Activated CD4-positive, alpha-beta T cell treated with anti-CD3 and anti-CD28 coated beads, Interleukin-2, amount 10 ng/mL, durations not matched to agents 7 days and 5 days (primary cell): ENCODE measurements around the gene ZNF701. TPM values are rescaled to one million over a fixed set of nuclear protein-coding genes. Genes with fewer than 3 reads are reported as not detected.
"Not testable (repeated sequence)": the region's sequence is repeated elsewhere in the genome, so short reads cannot be mapped to it uniquely, and the experiment has no call there.

ENCODE experiments used
- CTCF ChIA-PET: fragments of 350-600 bp; sonication (Branson Sonifier 250); formaldehyde crosslinking; loops from one replicate; lab custom pipeline; 2021; ENCODE audit warnings: antibody characterized with exemption; lab: Charles Lee
- POLR2A ChIA-PET: fragments of 350-600 bp; sonication (Branson Sonifier 250); formaldehyde crosslinking; loops from one replicate; lab custom pipeline; 2021; ENCODE audit warnings: antibody characterized with exemption; lab: Charles Lee
- DNase-seq: peaks from one replicate; pipeline ENCODE4 v3.0.0-alpha.2; 2020
- H3K27ac Mint-ChIP-seq: one replicate; pipeline ENCODE4 v1.8.0; 2021; ENCODE audit warnings: mild to moderate bottlenecking, moderate library complexity, mixed read lengths
- H3K27me3 Mint-ChIP-seq: one replicate; pipeline ENCODE4 v1.8.0; 2021; ENCODE audit warnings: mixed read lengths
- H3K36me3 Mint-ChIP-seq: one replicate; pipeline ENCODE4 v1.8.0; 2021; ENCODE audit warnings: low read depth, mixed read lengths
- H3K4me1 Mint-ChIP-seq: one replicate; pipeline ENCODE4 v1.8.0; 2021; ENCODE audit warnings: mixed read lengths
- H3K4me3 Mint-ChIP-seq: one replicate; pipeline ENCODE4 v1.8.0; 2021; ENCODE audit warnings: mild to moderate bottlenecking, moderate library complexity, mixed read lengths
- H3K9me3 Mint-ChIP-seq: one replicate; pipeline ENCODE4 v1.8.0; 2021; ENCODE audit warnings: mixed read lengths
- total RNA-seq, 2 experiments: library from RNA; stranded (reverse); gene quantifications; one replicate each; pipeline ENCODE4 v1.2.3, GENCODE V29; 2021

The ZNF701 gene
- total RNA-seq, 2 experiments from 2014 or later = 30.5 to 33.4 TPM

DNA sequence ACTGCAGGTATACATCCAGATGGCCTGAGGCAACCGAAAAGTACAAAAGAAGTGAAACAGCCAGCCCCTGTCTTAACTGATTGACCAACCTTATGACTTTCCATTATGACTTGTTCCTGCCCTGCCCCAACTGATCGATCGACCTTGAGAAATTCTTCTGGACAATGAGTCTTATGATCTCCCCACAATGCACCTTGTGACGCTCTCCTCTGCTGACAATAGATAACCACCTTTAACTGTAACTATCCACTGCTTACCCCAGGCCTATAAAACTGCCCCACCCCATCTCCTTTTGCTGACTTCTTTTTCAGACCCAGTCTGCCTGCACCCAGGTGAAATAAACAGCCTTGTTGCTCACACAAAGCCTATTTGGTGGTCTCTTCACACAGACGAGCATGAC lies 56.8 kb downstream of the ZNF701 start:
- H3K27me3 Mint-ChIP-seq = no peaks in the 10 kb centered on the region
- CTCF ChIA-PET = no interaction called here
- no peaks in the 10 kb centered on the region for H3K4me1 Mint-ChIP-seq
- no peak for DNase-seq
- no peak overlapping the region for H3K27ac Mint-ChIP-seq
- peaks cover 50% of the 10 kb centered on the region for H3K36me3 Mint-ChIP-seq
- H3K4me3 Mint-ChIP-seq = no peak overlapping the region
- H3K9me3 Mint-ChIP-seq = peaks cover 31% of the 10 kb centered on the region
- POLR2A ChIA-PET = no interaction called here

DNA sequence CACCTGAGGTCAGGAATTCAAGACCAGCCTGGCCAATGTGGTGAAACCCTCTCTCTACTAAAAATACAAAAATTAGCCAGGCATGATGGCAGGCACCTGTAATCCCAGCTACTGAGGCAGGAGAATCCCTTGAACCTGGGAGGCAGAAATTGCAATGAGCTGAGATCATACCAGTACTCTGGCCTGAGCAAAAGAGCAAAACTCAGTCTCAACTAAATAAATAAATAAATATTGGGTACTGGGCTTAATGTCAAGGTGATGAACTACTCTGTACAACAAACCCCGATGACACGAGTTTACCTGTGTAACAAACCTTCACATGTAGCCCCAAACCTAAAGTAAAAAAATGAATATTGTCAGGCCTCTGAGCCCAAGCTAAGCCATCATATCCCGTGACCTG lies 57.4 kb downstream of the ZNF701 start:
- POLR2A ChIA-PET, H3K4me1 Mint-ChIP-seq, DNase-seq, H3K27ac Mint-ChIP-seq, CTCF ChIA-PET, H3K4me3 Mint-ChIP-seq, H3K27me3 Mint-ChIP-seq: not testable (repeated sequence)
- Mint-ChIP-seq H3K36me3 (peaks cover 50% of the 10 kb centered on the region), H3K9me3 (peaks cover 31% of the 10 kb centered on the region)

DNA sequence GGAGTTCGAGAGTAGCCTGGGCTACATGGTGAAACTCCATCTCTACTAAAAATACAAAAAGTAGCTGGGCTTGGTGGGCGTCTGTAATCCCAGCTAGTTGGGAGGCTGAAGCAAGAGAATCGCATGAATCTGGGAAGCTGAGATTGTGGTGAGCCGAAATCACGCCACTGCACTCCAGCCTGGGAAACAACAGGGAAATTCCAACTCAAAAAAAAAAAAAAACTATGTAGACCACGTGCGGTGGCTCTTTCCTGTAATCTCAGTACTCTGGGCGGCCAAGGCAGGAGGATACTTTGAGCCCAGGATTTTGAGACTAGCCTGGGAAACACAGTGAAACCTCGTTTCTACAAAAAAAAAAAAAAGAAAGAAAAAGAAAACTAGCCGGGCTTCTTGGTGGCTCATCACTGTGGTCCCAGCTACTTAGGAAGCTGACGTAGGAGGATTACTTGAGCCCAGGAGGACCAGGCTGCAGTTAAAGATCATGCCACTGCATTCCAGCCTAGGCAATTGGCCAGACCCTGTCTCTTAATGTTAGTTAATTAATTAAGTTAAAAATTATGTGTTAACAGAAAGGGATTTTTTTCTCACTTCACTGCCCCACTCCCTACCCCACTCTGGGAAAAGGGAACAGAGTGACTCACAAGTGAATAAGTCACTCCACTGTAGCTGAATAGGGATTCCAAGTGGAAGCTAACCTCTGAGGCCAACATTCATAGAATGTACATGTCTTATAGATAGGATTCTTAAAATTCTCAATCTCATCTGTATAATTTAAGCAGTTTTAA lies 65.9 kb downstream of the ZNF701 start:
- H3K36me3 Mint-ChIP-seq = peaks cover 69% of the 10 kb centered on the region
- H3K4me1 Mint-ChIP-seq = peaks cover 20% of the 10 kb centered on the region
- ChIA-PET POLR2A (no interaction called here), CTCF (interaction anchor here (0.7 to 0.9 kb wide), 2 partner anchors 14 to 109 kb away, joined by 3 read pairs; partner anchors contain the start of gene ZNF808)
- H3K4me3 Mint-ChIP-seq = peak overlapping the region; percentile 82
- H3K9me3 Mint-ChIP-seq = peaks cover 34% of the 10 kb centered on the region
- no peaks in the 10 kb centered on the region for H3K27me3 Mint-ChIP-seq
- H3K27ac Mint-ChIP-seq = no peak overlapping the region
- no peak for DNase-seq

Other genes starting within 250 kb of the ZNF701 start
- gene ZNF610, start 234.0 kb upstream of the ZNF701 start, total RNA-seq = 1 to 10 TPM; 2.1 to 2.8 TPM
- 10 to 100 TPM; 16.1 to 17.8 TPM for gene ZNF880, start 200.4 kb upstream of the ZNF701 start, total RNA-seq
- gene ZNF528, start 172.4 kb upstream of the ZNF701 start, total RNA-seq = 10 to 100 TPM; 19.4 to 19.5 TPM
- gene ZNF534, start 141.1 kb upstream of the ZNF701 start, total RNA-seq = not detected
- gene ZNF578, start 116.7 kb upstream of the ZNF701 start, total RNA-seq = 1 to 10 TPM; 1.9 to 3.0 TPM
- gene ZNF808, start 42.6 kb upstream of the ZNF701 start, total RNA-seq = 10 to 100 TPM; 36.3 to 40.5 TPM
- 10 to 100 TPM; 57.8 to 60.5 TPM for gene ZNF83, start 68.1 kb downstream of the ZNF701 start, total RNA-seq
- gene ZNF611, start 164.8 kb downstream of the ZNF701 start, total RNA-seq = 10 to 100 TPM; 30.2 to 34.9 TPM
- 10 to 100 TPM; 17.5 to 20.8 TPM for gene ZNF600, start 216.5 kb downstream of the ZNF701 start, total RNA-seq